GM04504 (cell line): Measurements from ENCODE around the gene CD81.
A peak's percentile ranks its signal among the peaks of the same experiment; 100 is the strongest.

Experiments used
- DNase-seq: peaks from one replicate; pipeline ENCODE4 v3.0.0-alpha.2; 2012; ENCODE audit warnings: low read depth

Gene CD81

GRCh38 chr11:2391181-2391975 lies 14.3 kb downstream of the CD81 start:
- DNase-seq: no peak

- no peak for DNase-seq
Observed at GRCh38 chr11:2392241-2392959, 15.3 kb downstream of the CD81 start.

GRCh38 chr11:2393111-2393868 lies 16.2 kb downstream of the CD81 start:
- no peak for DNase-seq

GRCh38 chr11:2393941-2394817 lies 17.1 kb downstream of the CD81 start:
- DNase-seq: no peak

DNA sequence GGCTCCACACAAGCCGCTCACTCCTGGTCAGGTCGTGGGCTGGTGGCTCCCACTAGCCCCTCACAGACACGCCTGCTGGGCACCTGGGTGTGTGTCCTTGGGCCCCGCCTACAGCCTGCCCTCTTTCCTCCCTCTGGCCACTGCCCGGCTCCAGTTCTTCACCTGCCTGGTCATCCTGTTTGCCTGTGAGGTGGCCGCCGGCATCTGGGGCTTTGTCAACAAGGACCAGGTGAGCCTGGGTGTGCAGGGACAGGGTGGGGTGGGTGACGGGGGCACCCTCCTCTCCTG lies 17.7 kb downstream of the CD81 start:
- DNase-seq: no peak

DNA sequence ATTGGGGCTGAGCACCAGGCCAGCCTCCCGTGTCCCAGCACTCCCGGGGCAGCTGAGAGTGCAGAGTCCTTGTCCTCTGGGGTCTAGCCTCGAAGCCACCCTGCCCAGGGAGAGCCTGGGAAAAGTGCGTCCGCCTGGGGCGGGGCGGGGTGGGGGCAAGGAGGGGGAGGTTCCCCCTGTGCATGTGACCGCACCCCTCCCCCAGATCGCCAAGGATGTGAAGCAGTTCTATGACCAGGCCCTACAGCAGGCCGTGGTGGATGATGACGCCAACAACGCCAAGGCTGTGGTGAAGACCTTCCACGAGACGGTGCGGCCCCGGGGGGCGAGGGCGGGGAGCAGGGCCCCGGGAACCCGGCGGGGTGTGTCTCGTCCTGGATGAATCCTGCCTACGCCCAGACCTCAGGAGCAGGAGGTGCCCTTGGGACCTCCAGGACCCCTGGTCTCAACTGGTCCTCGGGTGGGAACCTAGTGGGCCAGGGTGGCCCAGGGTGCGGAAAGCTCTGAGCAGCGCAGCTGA lies 18.2 kb downstream of the CD81 start:
- no peak for DNase-seq

DNA sequence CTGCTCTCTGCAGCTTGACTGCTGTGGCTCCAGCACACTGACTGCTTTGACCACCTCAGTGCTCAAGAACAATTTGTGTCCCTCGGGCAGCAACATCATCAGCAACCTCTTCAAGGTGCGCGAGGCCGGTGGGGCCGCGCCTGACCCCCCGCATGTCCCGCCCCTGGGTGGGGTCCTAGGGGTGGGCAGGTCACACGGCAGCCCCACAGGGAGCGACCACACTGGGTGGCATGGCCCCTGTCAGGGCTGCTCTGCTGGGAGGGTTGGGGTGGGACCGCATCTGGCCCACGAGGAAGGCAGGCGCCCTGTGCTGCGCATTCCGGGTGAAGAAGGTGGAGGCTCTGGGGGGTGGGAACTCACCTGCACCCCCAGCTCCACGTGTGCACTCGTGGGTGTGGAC lies 18.7 kb downstream of the CD81 start:
- no peak for DNase-seq

DNA sequence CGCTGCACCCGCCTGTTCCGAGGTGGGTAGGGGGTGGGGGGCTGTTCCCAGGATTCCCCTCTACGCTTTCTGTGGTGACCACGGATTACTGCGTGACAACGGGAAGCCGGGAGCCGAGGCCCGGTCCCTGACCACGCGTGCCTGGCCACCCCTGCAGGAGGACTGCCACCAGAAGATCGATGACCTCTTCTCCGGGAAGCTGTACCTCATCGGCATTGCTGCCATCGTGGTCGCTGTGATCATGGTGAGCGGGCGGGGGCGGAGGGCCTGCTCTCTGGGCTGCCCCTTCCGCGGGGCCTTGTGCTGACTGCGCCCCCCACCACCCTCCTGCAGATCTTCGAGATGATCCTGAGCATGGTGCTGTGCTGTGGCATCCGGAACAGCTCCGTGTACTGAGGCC lies 19.4 kb downstream of the CD81 start:
- no peak for DNase-seq

DNA sequence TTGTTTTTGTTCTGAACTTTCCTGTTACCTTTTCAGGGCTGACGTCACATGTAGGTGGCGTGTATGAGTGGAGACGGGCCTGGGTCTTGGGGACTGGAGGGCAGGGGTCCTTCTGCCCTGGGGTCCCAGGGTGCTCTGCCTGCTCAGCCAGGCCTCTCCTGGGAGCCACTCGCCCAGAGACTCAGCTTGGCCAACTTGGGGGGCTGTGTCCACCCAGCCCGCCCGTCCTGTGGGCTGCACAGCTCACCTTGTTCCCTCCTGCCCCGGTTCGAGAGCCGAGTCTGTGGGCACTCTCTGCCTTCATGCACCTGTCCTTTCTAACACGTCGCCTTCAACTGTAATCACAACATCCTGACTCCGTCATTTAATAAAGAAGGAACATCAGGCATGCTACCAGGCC lies 19.9 kb downstream of the CD81 start:
- no peak for DNase-seq

- no peak for DNase-seq
Observed at GRCh38 chr11:2398664-2399355, 21.7 kb downstream of the CD81 start.

DNA sequence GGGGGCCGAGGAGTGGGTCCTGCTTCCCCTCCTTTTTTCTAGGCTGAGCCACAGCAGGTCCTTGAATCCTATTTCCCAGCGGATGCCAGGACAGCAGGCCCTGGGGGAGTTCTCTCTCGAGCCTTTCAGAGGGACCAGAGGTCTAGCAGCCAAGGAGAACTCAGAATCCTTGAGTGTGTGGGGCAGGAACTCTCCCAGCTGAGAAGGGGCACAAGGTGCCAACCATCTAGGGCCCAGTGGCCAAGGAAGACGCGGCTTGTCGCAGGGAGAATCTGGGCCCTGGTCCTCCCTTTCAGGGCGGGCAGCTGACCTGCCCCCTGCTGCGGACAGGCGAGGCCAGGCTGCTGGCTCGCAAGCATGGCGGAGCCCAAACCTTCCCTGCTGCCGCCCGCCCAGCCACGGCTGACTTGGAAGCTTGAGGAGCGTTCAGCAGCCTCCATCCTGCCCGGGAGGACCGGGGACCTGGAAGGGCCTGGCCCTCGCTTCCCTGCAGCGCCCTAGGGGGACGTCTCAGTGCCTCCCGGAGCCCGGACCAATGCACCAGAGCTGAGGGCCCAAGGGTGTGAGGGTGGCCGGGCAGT lies 22.5 kb downstream of the CD81 start:
- no peak for DNase-seq

- peak; percentile 100 for DNase-seq
Observed at GRCh38 chr11:2400069-2400761, 23.1 kb downstream of the CD81 start, which contains the start of gene TSSC4. Gene TSSC4 (plus strand): TSS chr11:2400750. CDS start chr11:2402634, 1,884 bp downstream.

GRCh38 chr11:2400762-2401435 lies 23.8 kb downstream of the CD81 start:
- DNase-seq: no peak

DNA sequence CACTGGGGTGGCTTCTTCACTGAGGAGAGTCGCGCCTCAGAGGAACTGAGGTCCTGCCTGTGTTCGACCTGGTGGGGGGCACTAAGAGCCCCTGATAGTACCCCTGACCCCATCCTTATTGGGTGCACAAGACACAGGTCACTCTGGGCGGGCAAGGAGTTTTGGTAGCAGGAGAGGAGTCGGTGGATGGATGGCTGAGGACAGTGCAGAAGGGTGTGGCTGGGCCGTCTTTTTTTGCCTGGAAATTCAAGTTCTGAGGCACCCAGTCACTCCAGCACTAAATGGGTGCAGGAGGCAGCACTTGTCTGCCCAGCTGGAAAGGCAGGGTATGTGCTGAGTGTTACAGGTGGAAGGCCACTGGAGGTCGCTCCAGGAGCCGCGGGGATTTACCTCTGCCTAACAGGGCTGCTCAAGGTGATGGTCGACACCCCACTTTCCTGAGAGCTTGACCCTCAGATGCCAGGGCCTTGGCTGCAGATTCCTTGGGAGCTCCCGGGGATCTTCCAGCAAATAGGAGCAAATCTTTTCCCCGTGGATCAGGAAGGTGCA lies 24.4 kb downstream of the CD81 start:
- no peak for DNase-seq

DNA sequence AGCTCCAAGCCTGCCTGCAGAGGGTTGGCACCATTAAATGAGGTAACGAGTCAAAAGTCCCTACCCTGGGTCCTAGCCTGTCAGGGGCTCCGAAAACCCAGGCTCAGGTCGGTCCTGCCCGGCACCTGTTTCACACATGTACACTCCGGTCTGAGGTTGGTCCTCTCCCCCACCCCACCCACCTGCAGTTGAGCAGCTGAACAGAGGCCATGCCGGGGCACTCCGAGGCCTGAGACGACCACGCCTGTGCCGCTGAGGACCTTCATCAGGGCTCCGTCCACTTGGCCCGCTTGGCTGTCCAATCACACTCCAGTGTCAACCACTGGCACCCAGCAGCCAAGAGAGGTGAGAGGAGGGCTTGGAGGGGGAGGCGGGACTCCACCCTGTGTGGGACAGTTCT lies 25.0 kb downstream of the CD81 start:
- no peak for DNase-seq

GRCh38 chr11:2402890-2403645 lies 26.0 kb downstream of the CD81 start:
- DNase-seq: no peak

GRCh38 chr11:2404735-2405196 lies 27.7 kb downstream of the CD81 start:
- DNase-seq: no peak

- no peak for DNase-seq
Observed at GRCh38 chr11:2406451-2406850, 29.3 kb downstream of the CD81 start.
